OCI-LY7 (cell line): ENCODE measurements around the gene CADM2. TPM values are rescaled to one million over a fixed set of nuclear protein-coding genes. Genes with fewer than 3 reads are reported as not detected.
"Not testable (repeated sequence)": the region's sequence is repeated elsewhere in the genome, so short reads cannot be mapped to it uniquely, and the experiment has no call there.

Experiments
- Bru-seq: library from RNA; stranded (reverse); fragments of 400-500 nt; gene quantifications from one replicate; lab custom pipeline; 2021; lab: Mats Ljungman, UMichigan
- BruChase-seq, 2 experiments: library from RNA; stranded (reverse); fragments of 400-500 nt; gene quantifications; one replicate each; lab custom pipeline; 2021; lab: Mats Ljungman, UMichigan
- BruUV-seq: library from RNA; stranded (reverse); fragments of 400-500 nt; replicated peaks from 2 replicates; lab custom pipeline; 2021; lab: Mats Ljungman, UMichigan
- CTCF ChIA-PET: fragments of 300-600 bp; sonication (Branson Sonifier 250); formaldehyde crosslinking; loops from one replicate; lab custom pipeline; 2022; ENCODE audit warnings: antibody characterized with exemption; ENCODE audit not compliant: unreplicated experiment; lab: Charles Lee
- POLR2A ChIA-PET: fragments of 300-600 bp; sonication (Branson Sonifier 250); formaldehyde crosslinking; loops from one replicate; lab custom pipeline; 2022; ENCODE audit warnings: antibody characterized with exemption; lab: Charles Lee
- DNase-seq: peaks from one replicate; pipeline ENCODE4 v3.0.0-alpha.2; 2015; ENCODE audit warnings: low spot score
- H2AFZ ChIP-seq: fragments of 200-600 bp; sonication (generic), shearing (Covaris generic); 2 replicates; pipeline ENCODE4 v1.6.1; 2014; ENCODE audit warnings: mild to moderate bottlenecking, antibody characterized with exemption, low read length, moderate library complexity
- H3K27ac ChIP-seq: fragments of 200-600 bp; sonication (generic); 2 replicates; pipeline ENCODE4 v1.5.1; 2014; ENCODE audit warnings: mixed run types, low read depth, mild to moderate bottlenecking, moderate library complexity, low read length, inconsistent platforms; ENCODE audit not compliant: poor library complexity, severe bottlenecking
- H3K36me3 ChIP-seq: fragments of 200-600 bp; sonication (generic); 2 replicates; pipeline ENCODE4 v1.6.1; 2014; ENCODE audit warnings: mild to moderate bottlenecking, antibody characterized with exemption, low read length, moderate library complexity, mixed read lengths; ENCODE audit not compliant: insufficient read depth
- H3K4me1 ChIP-seq: fragments of 200-600 bp; sonication (generic); 2 replicates; pipeline ENCODE4 v1.5.1; 2014; ENCODE audit warnings: mild to moderate bottlenecking, low read length; ENCODE audit not compliant: insufficient read depth, poor library complexity, severe bottlenecking
- H3K4me2 ChIP-seq: fragments of 200-600 bp; sonication (generic); 2 replicates; pipeline ENCODE4 v1.6.1; 2014; ENCODE audit warnings: mild to moderate bottlenecking, low read length
- H3K4me3 ChIP-seq: fragments of 200-600 bp; sonication (generic); 2 replicates; pipeline ENCODE4 v1.5.1; 2014; ENCODE audit warnings: mild to moderate bottlenecking, low read depth, low read length; ENCODE audit not compliant: poor library complexity, severe bottlenecking
- H3K79me2 ChIP-seq: fragments of 200-600 bp; sonication (generic); 2 replicates; pipeline ENCODE4 v1.6.1; 2016; ENCODE audit warnings: low read depth, mild to moderate bottlenecking, low read length, moderate library complexity, mixed read lengths; ENCODE audit not compliant: insufficient read depth
- H3K9me2 ChIP-seq: fragments of 200-600 bp; sonication (generic); 2 replicates; pipeline ENCODE4 v1.6.1; 2016; ENCODE audit warnings: mild to moderate bottlenecking, low read length, mixed read lengths; ENCODE audit not compliant: insufficient read depth
- H3K9me3 ChIP-seq: fragments of 200-600 bp; sonication (generic); 2 replicates; pipeline ENCODE4 v1.6.1; 2014; ENCODE audit warnings: mild to moderate bottlenecking, mixed run types, low read length, mixed read lengths
- H4K20me1 ChIP-seq: fragments of 200-600 bp; sonication (generic); 2 replicates; pipeline ENCODE4 v1.6.1; 2014; ENCODE audit warnings: mild to moderate bottlenecking, antibody characterized with exemption, low read length, moderate library complexity, mixed read lengths; ENCODE audit not compliant: insufficient read depth
- EZH2phosphoT487 ChIP-seq: fragments of 200-600 bp; sonication (generic); IDR thresholded peaks from 2 replicates; pipeline ENCODE4 v1.6.1; 2018; ENCODE audit warnings: low read depth, borderline replicate concordance, mild to moderate bottlenecking, mixed run types, antibody characterized with exemption, low read length, moderate library complexity, mixed read lengths
- intact Hi-C: fragments of 100-400 bp; cut with micrococcal nuclease; formaldehyde crosslinking; loops from one replicate; pipeline ENCODE4 v1.10.0; 2022; ENCODE audit not compliant: unreplicated experiment
- long read RNA-seq: library from polyadenylated mRNA; stranded (forward); transcript quantifications from one replicate; pipeline ENCODE4 v2.0.0, GENCODE V29; 2022
- total RNA-seq, 2 experiments: library from RNA; depleted of rRNA in 1 of 2; stranded (reverse); fragments of >200 nt in 1 of 2; shearing (Covaris generic) in 1 of 2; gene quantifications; 2 replicates each; pipeline ENCODE4 v1.2.3, GENCODE V29; 2014 to 2022
- TF ChIP-seq, protein P1 (sequence below): fragments of 200-600 bp; sonication (generic); conservative IDR thresholded peaks from 2 replicates; pipeline ENCODE4 v1.5.1; 2014; ENCODE audit warnings: mild to moderate bottlenecking, antibody characterized with exemption, low read length, moderate library complexity, mixed read lengths

The CADM2 gene
- not detected in 2 replicates for total RNA-seq (2014; rRNA removed; shearing (Covaris generic))
- total RNA-seq (2022): not detected in 2 replicates
- Bru-seq, nascent RNA: percentile 0 among the genes with signal in this experiment
- percentile 0 among the genes with signal in this experiment for BruChase-seq, experiment 1, labeled RNA remaining after a 6-hour chase
- BruChase-seq, experiment 2, labeled RNA remaining after a 2-hour chase: percentile 0 among the genes with signal in this experiment
- long read RNA-seq: 0 reads

- H3K9me2 ChIP-seq: no peaks in the 10 kb centered on the region
- ChIA-PET POLR2A (no interaction called here), CTCF (no interaction called here)
- H3K36me3 ChIP-seq: no peaks in the 10 kb centered on the region
- H2AFZ ChIP-seq: no peak within 1 kb of the TSS
- TF ChIP-seq EZH2phosphoT487: no peak
- TF ChIP-seq, protein P1, sequence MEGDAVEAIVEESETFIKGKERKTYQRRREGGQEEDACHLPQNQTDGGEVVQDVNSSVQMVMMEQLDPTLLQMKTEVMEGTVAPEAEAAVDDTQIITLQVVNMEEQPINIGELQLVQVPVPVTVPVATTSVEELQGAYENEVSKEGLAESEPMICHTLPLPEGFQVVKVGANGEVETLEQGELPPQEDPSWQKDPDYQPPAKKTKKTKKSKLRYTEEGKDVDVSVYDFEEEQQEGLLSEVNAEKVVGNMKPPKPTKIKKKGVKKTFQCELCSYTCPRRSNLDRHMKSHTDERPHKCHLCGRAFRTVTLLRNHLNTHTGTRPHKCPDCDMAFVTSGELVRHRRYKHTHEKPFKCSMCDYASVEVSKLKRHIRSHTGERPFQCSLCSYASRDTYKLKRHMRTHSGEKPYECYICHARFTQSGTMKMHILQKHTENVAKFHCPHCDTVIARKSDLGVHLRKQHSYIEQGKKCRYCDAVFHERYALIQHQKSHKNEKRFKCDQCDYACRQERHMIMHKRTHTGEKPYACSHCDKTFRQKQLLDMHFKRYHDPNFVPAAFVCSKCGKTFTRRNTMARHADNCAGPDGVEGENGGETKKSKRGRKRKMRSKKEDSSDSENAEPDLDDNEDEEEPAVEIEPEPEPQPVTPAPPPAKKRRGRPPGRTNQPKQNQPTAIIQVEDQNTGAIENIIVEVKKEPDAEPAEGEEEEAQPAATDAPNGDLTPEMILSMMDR: no peak
- H3K4me3 ChIP-seq: no peak within 1 kb of the TSS
- no peak within 1 kb of the TSS for H3K27ac ChIP-seq
- no peaks in the 10 kb centered on the region for H4K20me1 ChIP-seq
- intact Hi-C loops: no loop called here
- no peak for DNase-seq
- H3K79me2 ChIP-seq: no peaks in the 10 kb centered on the region
- no peaks in the 10 kb centered on the region for H3K4me1 ChIP-seq
- no peak within 1 kb of the TSS for H3K4me2 ChIP-seq
- H3K9me3 ChIP-seq: no peaks in the 10 kb centered on the region
- no TSS peak for BruUV-seq
These were observed at the start of gene CADM2 for GRCh38 chr3:84958495-84959469. TSS of gene CADM2 (plus strand) at chr3:84958989.

GRCh38 chr3:84918592-84918991 lies 40.2 kb upstream of the CADM2 start:
- POLR2A ChIA-PET, H3K27ac ChIP-seq, CTCF ChIA-PET, intact Hi-C loops, H3K79me2 ChIP-seq, H2AFZ ChIP-seq, H3K36me3 ChIP-seq, H4K20me1 ChIP-seq, H3K4me1 ChIP-seq, H3K9me2 ChIP-seq, BruUV-seq, H3K4me2 ChIP-seq, DNase-seq, H3K9me3 ChIP-seq, H3K4me3 ChIP-seq: not testable (repeated sequence)

DNA sequence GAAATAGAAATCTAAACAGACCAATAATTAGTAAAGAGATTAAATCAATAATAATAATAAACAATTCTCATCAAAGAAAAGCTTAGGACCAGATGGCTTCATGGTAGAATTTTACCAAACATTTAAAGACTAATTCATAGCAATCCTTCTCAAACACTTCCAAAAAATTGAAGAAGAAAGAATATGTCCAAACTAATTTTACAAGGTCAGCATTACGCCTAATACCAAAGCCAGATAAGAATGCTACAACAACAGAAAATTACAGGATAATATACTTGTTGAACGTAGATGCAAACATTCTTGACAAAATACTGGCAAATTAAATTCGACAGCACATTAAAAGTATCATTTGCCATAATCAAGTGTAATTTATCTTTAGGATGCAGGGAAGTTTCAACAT lies 36.1 kb upstream of the CADM2 start:
- H3K4me3 ChIP-seq: no peak overlapping the region
- no peak overlapping the region for H3K4me2 ChIP-seq
- intact Hi-C loops: no loop called here
- TF ChIP-seq, protein P1: no peak
- no peak for TF ChIP-seq EZH2phosphoT487
- no peaks in the 10 kb centered on the region for H3K36me3 ChIP-seq
- no peak overlapping the region for H3K27ac ChIP-seq
- no peaks in the 10 kb centered on the region for H3K79me2 ChIP-seq
- H3K9me3 ChIP-seq: no peaks in the 10 kb centered on the region
- no peaks in the 10 kb centered on the region for H3K4me1 ChIP-seq
- H4K20me1 ChIP-seq: no peaks in the 10 kb centered on the region
- no peak overlapping the region for H2AFZ ChIP-seq
- no TSS peak for BruUV-seq
- no peak for DNase-seq
- no peaks in the 10 kb centered on the region for H3K9me2 ChIP-seq
- CTCF ChIA-PET: no interaction called here
- POLR2A ChIA-PET: no interaction called here
